Inflammatory macrophage treated with lipopolysaccharide for 1 hour (primary cell): ENCODE data around the gene HCN1.
A peak's percentile ranks its signal among the peaks of the same experiment; 100 is the strongest.
"Not testable (repeated sequence)": the region's sequence is repeated elsewhere in the genome, so short reads cannot be mapped to it uniquely, and the experiment has no call there.

Source experiments
- DNase-seq, 2 donors: peaks; one replicate each; pipeline ENCODE4 v3.0.0-alpha.2; 2020 to 2022

Gene HCN1

GRCh38 chr5:45609661-45610060 lies 86.5 kb downstream of the HCN1 start:
- no peak for DNase-seq

GRCh38 chr5:45604092-45604491 lies 92.1 kb downstream of the HCN1 start:
- no peak for DNase-seq

GRCh38 chr5:45601424-45601823 lies 94.8 kb downstream of the HCN1 start:
- DNase-seq = no peak

- DNase-seq = no peak
These were observed 99.9 kb downstream of the HCN1 start for GRCh38 chr5:45596320-45596719.

- not testable (repeated sequence) for DNase-seq
These were observed 110.2 kb downstream of the HCN1 start for GRCh38 chr5:45586001-45586400.

- DNase-seq = peak in 1 of 2 donors; percentile 3
These were observed 117.9 kb downstream of the HCN1 start for GRCh38 chr5:45578270-45578669.

- no peak for DNase-seq
These were observed 127.4 kb downstream of the HCN1 start for GRCh38 chr5:45568813-45569212.

GRCh38 chr5:45542421-45542820 lies 153.8 kb downstream of the HCN1 start:
- no peak for DNase-seq

GRCh38 chr5:45533663-45534062 lies 162.5 kb downstream of the HCN1 start:
- DNase-seq = no peak

- DNase-seq = no peak
These were observed 163.2 kb downstream of the HCN1 start for GRCh38 chr5:45532826-45533624.

GRCh38 chr5:45521067-45521466 lies 175.1 kb downstream of the HCN1 start:
- DNase-seq = no peak

GRCh38 chr5:45512521-45512920 lies 183.7 kb downstream of the HCN1 start:
- DNase-seq = no peak

- no peak for DNase-seq
These were observed 186.8 kb downstream of the HCN1 start for GRCh38 chr5:45509371-45509770.

GRCh38 chr5:45508135-45508534 lies 188.0 kb downstream of the HCN1 start:
- no peak for DNase-seq

- DNase-seq = no peak
These were observed 189.0 kb downstream of the HCN1 start for GRCh38 chr5:45507178-45507577.

GRCh38 chr5:45499006-45499405 lies 197.2 kb downstream of the HCN1 start:
- DNase-seq = not testable (repeated sequence)

- DNase-seq = no peak
These were observed 204.8 kb downstream of the HCN1 start for GRCh38 chr5:45491368-45491767.

GRCh38 chr5:45484781-45485180 lies 211.4 kb downstream of the HCN1 start:
- no peak for DNase-seq

- no peak for DNase-seq
These were observed 242.1 kb downstream of the HCN1 start for GRCh38 chr5:45454114-45454513.

- DNase-seq = not testable (repeated sequence)
These were observed 251.3 kb downstream of the HCN1 start for GRCh38 chr5:45444856-45445255.

GRCh38 chr5:45440466-45440865 lies 255.7 kb downstream of the HCN1 start:
- DNase-seq = no peak

GRCh38 chr5:45437752-45438151 lies 258.4 kb downstream of the HCN1 start:
- DNase-seq = no peak

- no peak for DNase-seq
These were observed 278.7 kb downstream of the HCN1 start for GRCh38 chr5:45417285-45417998.
